B cell (primary cell): ENCODE results near the gene ANTXR1. TPM values are rescaled to one million over a fixed set of nuclear protein-coding genes. Genes with fewer than 3 reads are reported as not detected.

Experiments used
- ATAC-seq: fragments of 200-7000 bp; cut with Tn5 transposase; one replicate; pipeline ENCODE4 v1.10.0; 2021; ENCODE audit warnings: low read depth, mild to moderate bottlenecking, moderate number of reproducible peaks, moderate library complexity
- CTCF ChIA-PET: fragments of 350-600 bp; sonication (Branson Sonifier 250); formaldehyde crosslinking; loops from one replicate; lab custom pipeline; 2021; ENCODE audit warnings: antibody characterized with exemption, inconsistent platforms; lab: Charles Lee
- POLR2A ChIA-PET: fragments of 350-600 bp; sonication (Branson Sonifier 250); formaldehyde crosslinking; loops from one replicate; lab custom pipeline; 2021; ENCODE audit warnings: antibody characterized with exemption; lab: Charles Lee
- DNase-seq: peaks from one replicate; pipeline ENCODE4 v3.0.0; 2013
- H2AFZ ChIP-seq: 2 replicates; pipeline ENCODE4 v1.6.1; 2012; ENCODE audit warnings: mild to moderate bottlenecking, low read depth, low read length; ENCODE audit not compliant: insufficient read depth, poor library complexity, severe bottlenecking
- H3K27ac ChIP-seq, 2 donors: 1 replicate in 1 of 2; 2 replicates in 1 of 2; pipeline ENCODE4 v1.5.1; 2012 to 2013; ENCODE audit warnings: low read length in 2 of 2, mild to moderate bottlenecking in 2 of 2, moderate library complexity in 1 of 2
- H3K27me3 ChIP-seq, 4 experiments: fragments of 200-600 bp in 1 of 4; sonication (generic) in 1 of 4; replicated peaks in 1 of 4; 1 replicate in 2 of 4; 2 replicates in 2 of 4; pipeline versions ENCODE4 v1.6.1 to v1.7.0; 2013 to 2016; ENCODE audit warnings: low read length in 3 of 4, mild to moderate bottlenecking in 2 of 4, mixed read lengths in 1 of 4, moderate library complexity in 1 of 4; ENCODE audit not compliant: insufficient read depth in 4 of 4, control insufficient read depth in 3 of 4; ENCODE audit errors: control extremely low read depth in 1 of 4
- H3K36me3 ChIP-seq, 2 experiments: replicated peaks in 1 of 2; 1 replicate in 1 of 2; 2 replicates in 1 of 2; pipeline versions ENCODE4 v1.6.1 to v1.7.1; 2013; ENCODE audit warnings: low read length in 1 of 2; ENCODE audit not compliant: insufficient read depth in 2 of 2, control insufficient read depth in 1 of 2; ENCODE audit errors: control extremely low read depth in 1 of 2, extremely low read depth in 1 of 2
- H3K4me1 ChIP-seq, 2 donors: fragments of 200-600 bp in 1 of 2; sonication (generic) in 1 of 2; 1 replicate in 1 of 2; 2 replicates in 1 of 2; pipeline versions ENCODE4 v1.5.1 to v1.6.1; 2013 to 2017; ENCODE audit warnings: low read length in 2 of 2; ENCODE audit not compliant: control insufficient read depth in 2 of 2, insufficient read depth in 2 of 2
- H3K4me2 ChIP-seq: replicated peaks from 2 replicates; pipeline ENCODE3; 2012; ENCODE audit warnings: mild to moderate bottlenecking, low read depth, low read length; ENCODE audit not compliant: poor library complexity, severe bottlenecking
- H3K4me3 ChIP-seq, 5 experiments: fragments of 200-600 bp in 1 of 5; sonication (generic) in 1 of 5; 1 replicate in 3 of 5; 2 replicates in 2 of 5; pipeline versions ENCODE4 v1.5.1 to v1.7.0; 2011 to 2016; ENCODE audit warnings: low read length in 4 of 5, mild to moderate bottlenecking in 4 of 5, low read depth in 2 of 5, control low read depth in 1 of 5, moderate library complexity in 1 of 5; ENCODE audit not compliant: insufficient read depth in 1 of 5; ENCODE audit errors: control extremely low read depth in 1 of 5, extremely low read depth in 1 of 5
- H3K79me2 ChIP-seq: fragments of 200-600 bp; sonication (generic); one replicate; pipeline ENCODE4 v1.6.0; 2016; ENCODE audit warnings: low read length; ENCODE audit not compliant: control insufficient read depth, insufficient read depth
- H3K9ac ChIP-seq: fragments of 200-600 bp; sonication (generic); 2 replicates; pipeline ENCODE4 v1.6.1; 2017; ENCODE audit warnings: mild to moderate bottlenecking, low read length, moderate library complexity
- H3K9me3 ChIP-seq, 3 donors: one replicate each; pipeline versions ENCODE4 v1.6.1 to v1.7.1; 2013; ENCODE audit warnings: low read length in 2 of 3; ENCODE audit not compliant: control insufficient read depth in 2 of 3, insufficient read depth in 1 of 3; ENCODE audit errors: control extremely low read depth in 1 of 3
- H4K20me1 ChIP-seq: 2 replicates; pipeline ENCODE4 v1.6.0; 2012; ENCODE audit warnings: mild to moderate bottlenecking, low read length; ENCODE audit not compliant: insufficient read depth, control insufficient read depth, poor library complexity, severe bottlenecking
- H3K27ac Mint-ChIP-seq: one replicate; pipeline ENCODE4 v1.8.0; 2021; ENCODE audit warnings: mixed read lengths
- H3K27me3 Mint-ChIP-seq: one replicate; pipeline ENCODE4 v1.8.0; 2021; ENCODE audit warnings: mixed read lengths
- H3K4me1 Mint-ChIP-seq: one replicate; pipeline ENCODE4 v1.8.0; 2021; ENCODE audit warnings: mixed read lengths
- H3K4me3 Mint-ChIP-seq: one replicate; pipeline ENCODE4 v1.8.0; 2021; ENCODE audit warnings: mixed read lengths
- H3K9me3 Mint-ChIP-seq: one replicate; pipeline ENCODE4 v1.8.0; 2022; ENCODE audit warnings: mixed read lengths; ENCODE audit not compliant: insufficient read depth
- EZH2 ChIP-seq: IDR thresholded peaks from 2 replicates; pipeline ENCODE4 v1.6.1; 2012; ENCODE audit warnings: borderline replicate concordance, low read depth, mild to moderate bottlenecking, moderate library complexity, low read length; ENCODE audit not compliant: insufficient read depth, poor library complexity, severe bottlenecking
- WGBS: methylation state at CpG from one replicate; pipeline ENCODE4 v1.1.5; 2013; ENCODE audit warnings: missing lambda C conversion rate; ENCODE audit not compliant: insufficient coverage; 5-methylcytosine and 5-hydroxymethylcytosine counted together
- intact Hi-C: fragments of 100-400 bp; cut with micrococcal nuclease; formaldehyde crosslinking; loops from one replicate; pipeline ENCODE4 v1.10.0; 2022
- polyA plus RNA-seq: library from polyadenylated mRNA; depleted of rRNA; stranded (reverse); fragments of >200 nt; gene quantifications from 2 replicates; pipeline ENCODE4 v1.2.3, GENCODE V29; 2012
- total RNA-seq, 2 donors: library from RNA; stranded (reverse); fragments of 120-200 nt in 1 of 2; gene quantifications; 1 replicate in 1 of 2; 2 replicates in 1 of 2; pipeline versions ENCODE4 v1.2.3 to v1.2.4, GENCODE V29; 2013 to 2022
- TF ChIP-seq, protein P1 (sequence below): fragments of 200-600 bp; IDR thresholded peaks from one replicate; pipeline ENCODE4 v1.8.0; 2022; ENCODE audit warnings: antibody characterized with exemption, mild to moderate bottlenecking

Gene ANTXR1
- total and polyA plus RNA-seq, 2 donors (not counting 1 experiment from before 2014, with no cell fraction given): not detected

DNA sequence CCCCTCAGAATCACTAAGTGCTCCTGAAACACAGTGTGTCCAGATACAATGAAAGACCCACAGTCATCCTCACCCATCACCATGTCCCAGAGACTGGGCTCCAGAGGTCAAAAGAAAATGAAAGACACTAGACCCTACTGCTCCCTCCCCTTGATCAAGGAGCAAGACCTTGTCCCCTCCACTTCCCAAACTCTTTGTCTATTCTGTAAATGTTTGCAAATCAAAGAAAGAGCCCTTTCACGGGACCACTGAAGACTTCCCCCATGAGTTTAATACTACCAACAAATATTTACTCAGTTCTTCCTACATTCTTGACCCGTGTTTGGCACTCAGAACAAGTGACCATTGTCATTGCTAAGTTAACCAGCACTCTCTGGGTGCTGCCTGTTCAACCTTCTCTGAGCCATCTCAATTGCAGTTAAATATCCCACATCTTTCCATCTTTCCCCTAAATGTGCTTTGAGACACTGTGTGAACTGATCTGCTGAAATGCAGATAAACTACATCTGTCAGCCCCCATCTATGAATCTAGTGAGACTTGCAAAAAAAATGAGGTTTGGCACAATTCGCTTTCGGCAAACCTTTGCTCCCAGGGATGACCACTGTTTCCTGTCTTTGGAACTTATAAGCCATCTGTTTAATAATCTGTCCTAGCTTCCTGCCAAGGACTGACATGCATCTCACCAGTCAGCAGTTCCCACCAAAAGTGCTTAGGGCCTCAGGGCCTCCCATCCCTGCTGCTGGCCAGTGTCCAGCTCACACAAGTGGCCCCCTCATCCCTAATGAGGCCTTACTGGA is 203.8 kb downstream of the ANTXR1 start:
- POLR2A ChIA-PET: no interaction called here
- DNase-seq: no peak
- Histone ChIP-seq H3K27ac (no peak overlapping the region), H3K4me2 (no peak overlapping the region), H3K27me3 (peaks cover 0 to 2% (median 0%) of the 10 kb centered on the region in 4 experiments), H2AFZ (no peak overlapping the region), H3K9me3 (no peaks in the 10 kb centered on the region), H3K9ac (no peak overlapping the region), H3K4me1 (no peaks in the 10 kb centered on the region), H3K4me3 (no peak overlapping the region), H3K79me2 (no peaks in the 10 kb centered on the region), H3K36me3 (no peaks in the 10 kb centered on the region), H4K20me1 (no peaks in the 10 kb centered on the region)
- no peaks in the 10 kb centered on the region for H3K4me1 Mint-ChIP-seq
- H3K27me3 Mint-ChIP-seq: peaks cover 18% of the 10 kb centered on the region
- H3K27ac Mint-ChIP-seq: no peak overlapping the region
- TF ChIP-seq, protein P1, sequence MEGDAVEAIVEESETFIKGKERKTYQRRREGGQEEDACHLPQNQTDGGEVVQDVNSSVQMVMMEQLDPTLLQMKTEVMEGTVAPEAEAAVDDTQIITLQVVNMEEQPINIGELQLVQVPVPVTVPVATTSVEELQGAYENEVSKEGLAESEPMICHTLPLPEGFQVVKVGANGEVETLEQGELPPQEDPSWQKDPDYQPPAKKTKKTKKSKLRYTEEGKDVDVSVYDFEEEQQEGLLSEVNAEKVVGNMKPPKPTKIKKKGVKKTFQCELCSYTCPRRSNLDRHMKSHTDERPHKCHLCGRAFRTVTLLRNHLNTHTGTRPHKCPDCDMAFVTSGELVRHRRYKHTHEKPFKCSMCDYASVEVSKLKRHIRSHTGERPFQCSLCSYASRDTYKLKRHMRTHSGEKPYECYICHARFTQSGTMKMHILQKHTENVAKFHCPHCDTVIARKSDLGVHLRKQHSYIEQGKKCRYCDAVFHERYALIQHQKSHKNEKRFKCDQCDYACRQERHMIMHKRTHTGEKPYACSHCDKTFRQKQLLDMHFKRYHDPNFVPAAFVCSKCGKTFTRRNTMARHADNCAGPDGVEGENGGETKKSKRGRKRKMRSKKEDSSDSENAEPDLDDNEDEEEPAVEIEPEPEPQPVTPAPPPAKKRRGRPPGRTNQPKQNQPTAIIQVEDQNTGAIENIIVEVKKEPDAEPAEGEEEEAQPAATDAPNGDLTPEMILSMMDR: no peak
- TF ChIP-seq EZH2: no peak
- ATAC-seq: no peak
- no peaks in the 10 kb centered on the region for H3K9me3 Mint-ChIP-seq
- no peak overlapping the region for H3K4me3 Mint-ChIP-seq
- CTCF ChIA-PET: no interaction called here
- intact Hi-C loops: no loop called here
- 70% methylated on average over 4 of the region's 4 CpGs for whole genome bisulfite sequencing

DNA sequence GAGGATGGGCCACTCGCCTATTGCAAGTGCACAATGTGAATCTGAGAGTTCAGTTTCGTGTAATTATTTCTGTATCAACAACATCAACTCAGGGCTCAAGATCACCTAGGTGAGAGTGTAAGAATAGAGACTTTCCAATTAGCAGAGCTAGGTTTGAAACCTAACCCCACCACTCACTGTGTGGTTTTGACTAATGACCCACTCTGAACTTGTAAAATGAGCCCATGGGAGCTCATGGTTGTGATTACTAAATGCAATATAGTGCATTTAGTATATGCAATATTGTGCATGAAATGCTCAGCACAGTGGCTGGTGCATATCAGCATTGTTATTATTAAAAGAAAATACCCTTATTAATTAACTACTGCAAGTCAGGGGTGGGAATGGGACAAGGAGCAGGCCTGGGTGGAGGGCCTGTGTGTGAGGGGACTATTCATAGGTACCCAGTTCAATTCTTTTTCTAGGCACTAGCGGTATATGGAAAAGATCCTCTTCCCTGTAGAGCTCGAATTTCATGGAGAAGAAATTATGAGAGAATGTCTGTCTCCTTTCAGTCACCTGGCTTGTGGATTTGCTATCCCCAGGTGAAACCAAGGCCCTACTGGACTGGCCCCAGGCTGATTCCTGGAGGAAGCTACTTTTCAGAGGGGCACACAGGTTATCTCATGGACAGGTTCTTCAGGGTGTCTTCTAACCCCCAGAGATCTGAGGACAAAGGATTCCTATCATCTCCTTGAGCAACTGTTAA is 204.5 kb downstream of the ANTXR1 start:
- POLR2A ChIA-PET: no interaction called here
- no peak overlapping the region for H3K27ac ChIP-seq
- peaks cover 0 to 2% (median 0%) of the 10 kb centered on the region in 4 experiments for H3K27me3 ChIP-seq
- H3K4me2 ChIP-seq: no peak overlapping the region
- H3K9ac ChIP-seq: no peak overlapping the region
- peaks cover 18% of the 10 kb centered on the region for H3K27me3 Mint-ChIP-seq
- no peaks in the 10 kb centered on the region for H3K79me2 ChIP-seq
- H3K9me3 Mint-ChIP-seq: no peaks in the 10 kb centered on the region
- H3K9me3 ChIP-seq: no peaks in the 10 kb centered on the region
- WGBS: 80% methylated on average over 2 of the region's 4 CpGs
- intact Hi-C loops: no loop called here
- no peaks in the 10 kb centered on the region for H3K4me1 Mint-ChIP-seq
- TF ChIP-seq, protein P1: no peak
- TF ChIP-seq EZH2: no peak
- no peaks in the 10 kb centered on the region for H3K36me3 ChIP-seq
- DNase-seq: no peak
- CTCF ChIA-PET: no interaction called here
- no peak overlapping the region for H3K4me3 ChIP-seq
- H3K4me3 Mint-ChIP-seq: no peak overlapping the region
- H3K27ac Mint-ChIP-seq: no peak overlapping the region
- no peak overlapping the region for H2AFZ ChIP-seq
- no peaks in the 10 kb centered on the region for H4K20me1 ChIP-seq
- ATAC-seq: no peak
- no peaks in the 10 kb centered on the region for H3K4me1 ChIP-seq
